NT2/D1 (cell line): ENCODE measurements around the gene CNTFR.

Experiments used
- DNase-seq: peaks from one replicate; pipeline ENCODE4 v3.0.0-alpha.2; 2011; ENCODE audit warnings: low read depth, low spot score
- H3K27me3 ChIP-seq: 2 replicates; pipeline ENCODE4 v1.6.0; 2011; ENCODE audit warnings: mild to moderate bottlenecking; ENCODE audit not compliant: insufficient read length, insufficient read depth
- H3K36me3 ChIP-seq: 2 replicates; pipeline ENCODE4 v1.6.1; 2011; ENCODE audit warnings: mild to moderate bottlenecking, low read length, mixed read lengths; ENCODE audit not compliant: insufficient read depth, insufficient read length
- H3K4me1 ChIP-seq: 2 replicates; pipeline ENCODE4 v1.5.1; 2011; ENCODE audit not compliant: insufficient read depth, insufficient read length
- H3K4me3 ChIP-seq: 2 replicates; pipeline ENCODE4 v1.5.1; 2011; ENCODE audit warnings: low read depth; ENCODE audit not compliant: insufficient read length
- H3K9ac ChIP-seq: 2 replicates; pipeline ENCODE4 v1.6.0; 2011; ENCODE audit warnings: low read depth; ENCODE audit not compliant: insufficient read length
- H3K9me3 ChIP-seq: 2 replicates; pipeline ENCODE4 v1.5.1; 2011; ENCODE audit warnings: mild to moderate bottlenecking, low read length; ENCODE audit not compliant: insufficient read depth
- SUZ12 ChIP-seq: IDR thresholded peaks from 2 replicates; pipeline ENCODE4 v1.6.1; 2011; ENCODE audit not compliant: insufficient read length, insufficient read depth; ENCODE audit errors: extremely low read depth
- YY1 ChIP-seq: IDR thresholded peaks from 2 replicates; pipeline ENCODE4 v1.6.1; 2011; ENCODE audit not compliant: insufficient read length, insufficient read depth
- ZNF274 ChIP-seq: IDR thresholded peaks from 2 replicates; pipeline ENCODE4 v1.6.1; 2011; ENCODE audit warnings: mild to moderate bottlenecking, low read depth, low read length

Gene CNTFR

GRCh38 chr9:34560599-34561214 is 28.8 kb downstream of the CNTFR start:
- no peak for DNase-seq

DNA sequence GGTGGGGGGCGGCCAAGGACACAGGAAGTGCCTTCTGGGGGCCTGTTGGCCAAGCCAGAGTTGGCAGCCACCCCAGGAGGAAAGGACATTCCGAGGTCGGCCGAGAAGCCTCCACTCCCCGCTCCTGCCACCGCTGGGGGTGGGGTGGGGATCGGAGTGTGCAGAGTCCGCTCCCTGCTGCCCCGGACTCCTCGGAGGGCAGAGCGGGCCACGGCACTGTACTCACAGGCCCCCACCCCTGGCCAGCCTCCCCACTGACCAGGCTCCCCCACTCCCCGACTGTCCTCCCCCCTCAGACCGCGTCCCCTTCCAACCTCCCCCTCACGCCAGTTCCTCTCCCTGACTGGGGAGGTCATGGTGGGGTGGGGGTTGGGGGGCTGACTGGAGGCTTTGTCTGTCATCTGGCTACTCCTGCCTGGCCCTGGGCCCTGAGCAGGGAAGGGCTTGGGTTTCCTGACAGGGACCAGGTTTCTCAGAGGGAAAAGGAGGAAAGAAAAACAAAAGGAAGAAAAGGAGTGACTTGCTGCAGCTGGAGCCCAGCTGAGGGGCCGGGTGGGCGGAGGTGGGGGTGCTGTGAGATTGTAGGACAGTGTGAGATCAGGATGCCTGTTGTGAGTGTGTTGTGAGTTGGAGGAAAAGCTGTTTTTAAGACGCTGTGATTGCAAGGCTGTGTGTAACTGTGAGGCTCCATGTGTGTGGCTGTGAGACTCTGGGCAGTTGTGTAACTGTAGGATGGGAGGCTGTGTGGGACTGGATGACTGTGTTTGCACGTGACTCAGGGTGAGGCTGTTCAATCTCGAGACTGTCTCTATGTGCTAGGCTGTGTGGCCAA is 29.7 kb downstream of the CNTFR start:
- H3K4me1 ChIP-seq: peaks cover 25% of the 10 kb centered on the region
- no peaks in the 10 kb centered on the region for H3K27me3 ChIP-seq
- H3K4me3 ChIP-seq: no peak overlapping the region
- H3K36me3 ChIP-seq: peaks cover 13% of the 10 kb centered on the region
- no peak overlapping the region for H3K9ac ChIP-seq
- no peak for DNase-seq
- TF ChIP-seq SUZ12 (no peak), ZNF274 (no peak), YY1 (no peak)
- peaks cover 10% of the 10 kb centered on the region; the same call in 1 of the 2 replicates for H3K9me3 ChIP-seq

More at GRCh38 chr9:34560599-34561214, 28.8 kb downstream of the CNTFR start:
- no peak overlapping the region for H3K9ac ChIP-seq
- no peaks in the 10 kb centered on the region for H3K27me3 ChIP-seq
- peaks cover 16% of the 10 kb centered on the region for H3K4me1 ChIP-seq
- no peak overlapping the region for H3K4me3 ChIP-seq
- peaks cover 14% of the 10 kb centered on the region for H3K36me3 ChIP-seq
- peaks cover 10% of the 10 kb centered on the region; the same call in 1 of the 2 replicates for H3K9me3 ChIP-seq
- no peak for TF ChIP-seq ZNF274
- TF ChIP-seq YY1: no peak
- no peak for TF ChIP-seq SUZ12

DNA sequence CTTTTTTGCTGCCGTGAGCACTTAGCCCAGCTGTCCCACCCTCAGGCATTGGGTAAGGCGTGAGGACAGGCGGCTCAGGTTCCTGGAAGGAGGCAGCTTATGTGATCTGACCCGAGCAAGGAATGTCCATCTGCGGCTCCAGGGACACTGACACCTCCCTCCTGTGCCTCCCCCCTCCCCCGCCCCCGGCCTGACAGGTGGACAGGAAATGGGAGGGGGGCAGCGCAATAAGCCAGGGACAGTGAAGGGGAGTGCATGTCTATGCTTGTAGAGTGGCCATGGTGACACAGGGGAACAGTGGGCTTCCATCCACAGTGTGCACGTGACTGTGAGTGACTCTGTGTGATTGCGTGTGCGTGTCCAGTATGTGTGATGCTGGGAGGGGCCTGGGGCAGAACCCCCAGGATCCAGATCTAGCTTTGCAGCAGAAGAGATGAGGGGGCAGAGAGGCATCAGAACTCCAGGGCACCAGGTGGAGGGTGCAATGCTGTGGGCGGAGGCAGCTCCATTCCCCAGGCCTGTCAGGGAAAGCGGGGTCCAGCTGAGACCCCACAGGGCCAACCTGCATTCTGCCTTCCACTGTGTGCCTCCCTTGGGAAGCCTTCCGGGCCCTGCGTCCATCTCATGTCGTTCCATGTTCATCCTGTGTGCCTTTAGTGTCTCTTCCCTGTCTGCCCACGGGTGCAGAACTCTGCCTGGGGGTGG is 30.5 kb downstream of the CNTFR start:
- no peak for DNase-seq
- TF ChIP-seq SUZ12: no peak
- TF ChIP-seq YY1: no peak
- no peak for TF ChIP-seq ZNF274
- H3K36me3 ChIP-seq: peaks cover 8% of the 10 kb centered on the region
- peaks cover 10% of the 10 kb centered on the region; the same call in 1 of the 2 replicates for H3K9me3 ChIP-seq
- H3K4me1 ChIP-seq: peaks cover 30% of the 10 kb centered on the region
- no peak overlapping the region for H3K4me3 ChIP-seq
- no peak overlapping the region for H3K9ac ChIP-seq
- no peaks in the 10 kb centered on the region for H3K27me3 ChIP-seq

- no peak overlapping the region for H3K4me3 ChIP-seq
- peaks cover 10% of the 10 kb centered on the region; the same call in 1 of the 2 replicates for H3K9me3 ChIP-seq
- no peak overlapping the region for H3K9ac ChIP-seq
- no peak for DNase-seq
- peaks cover 8% of the 10 kb centered on the region for H3K36me3 ChIP-seq
- peaks cover 30% of the 10 kb centered on the region for H3K4me1 ChIP-seq
- TF ChIP-seq ZNF274 (no peak), SUZ12 (no peak), YY1 (no peak)
- no peaks in the 10 kb centered on the region for H3K27me3 ChIP-seq
These were observed 31.2 kb downstream of the CNTFR start for GRCh38 chr9:34558364-34558763.

DNA sequence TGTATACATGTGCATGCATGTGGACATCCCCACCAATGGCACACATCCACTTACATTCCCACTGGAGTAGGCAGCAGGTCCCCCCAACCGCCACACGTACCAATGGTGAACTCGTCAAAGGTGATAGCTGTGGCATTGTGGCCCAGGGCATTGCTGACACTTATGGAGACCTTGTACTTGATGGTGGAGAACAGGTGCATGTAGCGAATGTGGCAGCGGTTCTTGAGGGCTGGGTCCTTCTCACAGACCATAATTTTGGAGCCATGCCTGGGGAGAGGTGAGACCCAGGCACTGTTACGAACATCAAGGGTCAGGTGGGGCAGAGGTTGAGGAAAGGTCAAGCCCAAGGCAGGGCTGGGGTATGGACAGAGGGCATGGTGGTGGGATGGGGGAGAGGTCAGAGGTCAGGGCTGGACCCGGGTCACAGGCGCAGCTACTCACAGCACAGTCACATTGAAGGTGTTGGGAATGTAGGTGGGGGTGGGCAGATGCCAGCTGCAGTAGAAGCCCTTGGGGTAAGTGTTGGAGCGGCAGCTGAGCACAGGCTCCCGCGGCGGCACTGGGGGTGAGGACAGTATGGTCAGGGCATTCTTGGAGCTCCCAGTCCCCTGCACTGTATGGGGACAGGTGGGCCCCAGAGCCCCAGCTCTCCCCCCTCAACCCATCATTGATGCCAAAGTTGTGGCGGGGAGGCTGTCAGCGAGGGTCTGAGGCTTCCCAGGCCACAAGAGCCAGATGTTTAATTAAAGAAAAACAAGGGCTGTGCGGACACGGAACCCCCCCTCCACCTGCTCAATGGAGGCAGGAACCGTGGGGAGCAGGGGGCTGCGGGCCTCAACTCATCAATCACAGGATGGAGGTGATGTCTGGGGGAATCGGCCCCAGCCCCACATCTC is 31.9 kb downstream of the CNTFR start:
- H3K9ac ChIP-seq: no peak overlapping the region
- no peak for DNase-seq
- TF ChIP-seq SUZ12: no peak
- TF ChIP-seq YY1: no peak
- no peak for TF ChIP-seq ZNF274
- no peaks in the 10 kb centered on the region for H3K27me3 ChIP-seq
- no peak overlapping the region for H3K4me3 ChIP-seq
- H3K9me3 ChIP-seq: peaks cover 8% of the 10 kb centered on the region; the same call in 1 of the 2 replicates
- peaks cover 8% of the 10 kb centered on the region for H3K36me3 ChIP-seq
- H3K4me1 ChIP-seq: peaks cover 30% of the 10 kb centered on the region

GRCh38 chr9:34556949-34557348 is 32.6 kb downstream of the CNTFR start:
- H3K4me3 ChIP-seq: no peak overlapping the region
- TF ChIP-seq YY1 (no peak), SUZ12 (no peak), ZNF274 (no peak)
- H3K9ac ChIP-seq: no peak overlapping the region
- peaks cover 30% of the 10 kb centered on the region for H3K4me1 ChIP-seq
- peaks cover 3% of the 10 kb centered on the region for H3K36me3 ChIP-seq
- H3K9me3 ChIP-seq: peaks cover 1% of the 10 kb centered on the region; the same call in 1 of the 2 replicates
- H3K27me3 ChIP-seq: no peaks in the 10 kb centered on the region
- DNase-seq: no peak

DNA sequence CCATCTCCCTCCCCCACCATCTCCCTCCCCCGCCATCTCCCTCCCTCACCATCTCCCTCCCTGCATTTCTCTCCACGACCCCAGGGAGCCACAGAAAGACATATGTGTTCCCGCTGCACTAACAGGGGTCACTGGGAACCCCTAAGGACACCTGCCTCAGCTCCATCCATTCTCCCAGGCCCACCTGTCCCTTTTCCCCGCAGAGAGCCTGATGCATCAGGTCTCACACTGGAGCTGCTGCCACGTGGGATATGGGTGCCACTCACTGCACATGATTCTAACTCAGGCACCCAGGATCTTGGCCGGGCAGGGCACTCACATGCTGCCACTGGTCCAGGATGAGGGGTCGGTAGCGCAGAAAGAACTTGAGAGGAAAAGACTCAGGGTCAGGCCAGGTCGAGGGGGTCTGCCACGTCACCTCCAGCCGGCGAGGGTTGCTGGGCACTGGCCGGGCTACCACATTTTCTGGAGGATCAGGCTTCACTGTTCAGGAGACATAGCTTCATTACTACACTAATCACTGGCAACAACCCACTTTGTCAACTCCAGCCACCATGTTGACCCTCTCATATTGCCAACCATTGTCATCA is 33.5 kb downstream of the CNTFR start:
- TF ChIP-seq SUZ12: no peak
- no peak for TF ChIP-seq ZNF274
- TF ChIP-seq YY1: no peak
- Histone ChIP-seq H3K9ac (no peak overlapping the region), H3K9me3 (no peaks in the 10 kb centered on the region), H3K36me3 (peaks cover 3% of the 10 kb centered on the region), H3K4me3 (no peak overlapping the region), H3K27me3 (no peaks in the 10 kb centered on the region), H3K4me1 (peaks cover 30% of the 10 kb centered on the region)
- DNase-seq: no peak
